C1 segment of cervical spinal cord (tissue), 14 donors: ENCODE data around the gene BICDL2.
A peak's percentile ranks its signal among the peaks of the same experiment; 100 is the strongest.

Source experiments
- DNase-seq, 14 donors: peaks; one replicate each; lab custom pipeline; 2025; lab: John Stamatoyannopoulos, UW

The BICDL2 gene

GRCh38 chr16:2986623-2987188 is 50.0 kb downstream of the BICDL2 start:
- no peak for DNase-seq

- peak in 5 of 14 donors; percentile 16 to 95 (median 29) for DNase-seq
Measured at GRCh38 chr16:2985893-2986355, 50.8 kb downstream of the BICDL2 start.

GRCh38 chr16:2985462-2985861 is 51.3 kb downstream of the BICDL2 start:
- peak in 1 of 14 donors; percentile 44 for DNase-seq

- peak in 13 of 14 donors; percentile 30 to 80 (median 60) for DNase-seq
Measured at GRCh38 chr16:2983706-2984136, 53.0 kb downstream of the BICDL2 start.

GRCh38 chr16:2982402-2982801 is 54.3 kb downstream of the BICDL2 start:
- no peak for DNase-seq

- no peak for DNase-seq
Measured at GRCh38 chr16:2981899-2982250, 54.9 kb downstream of the BICDL2 start.

- DNase-seq, result no peak
Measured at GRCh38 chr16:2981177-2981898, 55.4 kb downstream of the BICDL2 start.

GRCh38 chr16:2980227-2981176 is 56.2 kb downstream of the BICDL2 start, which contains the start of gene PKMYT1:
TSS of gene PKMYT1 (minus strand) at chr16:2980446. CDS start at chr16:2979657, 789 bp downstream.
- peak; percentile 21 to 93 (median 82) for DNase-seq

GRCh38 chr16:2979669-2980226 is 57.0 kb downstream of the BICDL2 start:
- DNase-seq, result no peak
